HepG2 (cell line): ENCODE results near the gene COLQ. TPM values are rescaled to one million over a fixed set of nuclear protein-coding genes. Genes with fewer than 3 reads are reported as not detected.

Experiments
- ARNT2 ChIP-seq: sonication (generic); formaldehyde crosslinking; IDR thresholded peaks from 2 replicates; pipeline ENCODE4 v1.8.0; 2022; ENCODE audit warnings: mild to moderate bottlenecking, low read depth, missing genetic modification reagents, moderate library complexity
- BRCA1 ChIP-seq: sonication (generic); formaldehyde crosslinking; IDR thresholded peaks from 2 replicates; pipeline ENCODE4 v1.4.0; 2020; ENCODE audit warnings: missing genetic modification reagents
- ETV5 ChIP-seq: IDR thresholded peaks from 2 replicates; pipeline ENCODE4 v1.6.1; 2018; ENCODE audit warnings: missing biosample characterization, missing genetic modification reagents, inconsistent platforms, borderline replicate concordance
- FOXK2 ChIP-seq: fragments of 450-650 bp; IDR thresholded peaks from 2 replicates; pipeline ENCODE4 v1.6.1; 2016
- HNF4A ChIP-seq: sonication (generic); formaldehyde crosslinking; IDR thresholded peaks from 2 replicates; pipeline ENCODE4 v1.4.0; 2020; ENCODE audit warnings: missing genetic modification reagents
- NR0B2 ChIP-seq: sonication (generic); formaldehyde crosslinking; IDR thresholded peaks from 2 replicates; pipeline ENCODE4 v1.4.0; 2020; ENCODE audit warnings: mild to moderate bottlenecking, missing genetic modification reagents
- SP4 ChIP-seq: sonication (generic); formaldehyde crosslinking; IDR thresholded peaks from 2 replicates; pipeline ENCODE4 v1.8.1; 2023; ENCODE audit warnings: mild to moderate bottlenecking, missing genetic modification reagents
- ZBTB14 ChIP-seq: sonication (generic); formaldehyde crosslinking; IDR thresholded peaks from 2 replicates; pipeline ENCODE4 v1.4.0; 2020; ENCODE audit warnings: missing genetic modification reagents
- ZBTB40 ChIP-seq, 2 experiments: fragments of 450-650 bp in 1 of 2; sonication (generic) in 1 of 2; formaldehyde crosslinking in 1 of 2; IDR thresholded peaks; 2 replicates each; pipeline versions ENCODE4 v1.6.1 to v1.8.0; 2016 to 2022; ENCODE audit warnings: antibody characterized with exemption in 1 of 2, mild to moderate bottlenecking in 1 of 2, missing genetic modification reagents in 1 of 2
- ZMAT3 ChIP-seq: sonication (generic); formaldehyde crosslinking; conservative IDR thresholded peaks from 2 replicates; pipeline ENCODE4 v1.7.0; 2021; ENCODE audit warnings: missing genetic modification reagents
- ZNF205 ChIP-seq: IDR thresholded peaks from 2 replicates; pipeline ENCODE4 v1.6.1; 2018; ENCODE audit warnings: missing biosample characterization, missing genetic modification reagents
- ZNF225 ChIP-seq: sonication (generic); formaldehyde crosslinking; IDR thresholded peaks from 2 replicates; pipeline ENCODE4 v1.4.0; 2020; ENCODE audit warnings: mild to moderate bottlenecking, missing genetic modification reagents
- ZNF292 ChIP-seq: sonication (generic); formaldehyde crosslinking; IDR thresholded peaks from 2 replicates; pipeline ENCODE4 v1.8.1; 2022; ENCODE audit warnings: mild to moderate bottlenecking, low read depth, missing genetic modification reagents, borderline replicate concordance
- ZNF589 ChIP-seq: sonication (generic); formaldehyde crosslinking; conservative IDR thresholded peaks from 2 replicates; pipeline ENCODE4 v1.8.0; 2022; ENCODE audit warnings: mild to moderate bottlenecking, moderate library complexity, missing genetic modification reagents
- polyA plus RNA-seq, 8 experiments: library from polyadenylated mRNA; depleted of rRNA in 3 of 8; stranded (reverse) in 7 of 8; unstranded in 1 of 8; fragments of >200 nt; fragmentation: Illumina TruSeq in 4 of 8; extraction: Trizol in 4 of 8; gene quantifications; 2 replicates each; pipeline versions ENCODE4 v1.2.1 to v1.2.3, GENCODE V29; 2011 to 2016; ENCODE audit warnings: low read depth in 4 of 8, missing spikeins in 1 of 8, mixed read lengths in 1 of 8; ENCODE audit not compliant: insufficient read depth in 1 of 8
- total RNA-seq, 5 experiments: library from RNA; depleted of rRNA; stranded (reverse); fragments of >200 nt; fragmentation: Illumina TruSeq; extraction: Trizol; gene quantifications; 2 replicates each; pipeline ENCODE4 v1.2.3, GENCODE V29; 2016; ENCODE audit warnings: low read depth in 1 of 5
- TF ChIP-seq, protein P1 (sequence below): IDR thresholded peaks from 2 replicates; pipeline ENCODE4 v1.6.1; 2018; ENCODE audit warnings: missing genetic modification reagents
- TF ChIP-seq, protein P2 (sequence below): sonication (generic); formaldehyde crosslinking; IDR thresholded peaks from 2 replicates; pipeline ENCODE4 v1.5.1; 2020; ENCODE audit warnings: mild to moderate bottlenecking, missing genetic modification reagents, moderate library complexity

Gene COLQ
- total and polyA plus RNA-seq, 2 of the 13 experiments (the other 11 are each of a cell fraction or from before 2014, with no cell fraction given) = 0.31 to 0.46 TPM

- TF ChIP-seq, protein P1, sequence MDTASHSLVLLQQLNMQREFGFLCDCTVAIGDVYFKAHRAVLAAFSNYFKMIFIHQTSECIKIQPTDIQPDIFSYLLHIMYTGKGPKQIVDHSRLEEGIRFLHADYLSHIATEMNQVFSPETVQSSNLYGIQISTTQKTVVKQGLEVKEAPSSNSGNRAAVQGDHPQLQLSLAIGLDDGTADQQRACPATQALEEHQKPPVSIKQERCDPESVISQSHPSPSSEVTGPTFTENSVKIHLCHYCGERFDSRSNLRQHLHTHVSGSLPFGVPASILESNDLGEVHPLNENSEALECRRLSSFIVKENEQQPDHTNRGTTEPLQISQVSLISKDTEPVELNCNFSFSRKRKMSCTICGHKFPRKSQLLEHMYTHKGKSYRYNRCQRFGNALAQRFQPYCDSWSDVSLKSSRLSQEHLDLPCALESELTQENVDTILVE (CRISPR knock-in tag) = no peak
- TF ChIP-seq ZNF205 (CRISPR knock-in tag) (no peak), ARNT2 (no peak), ZBTB14 (CRISPR knock-in tag) (no peak), HNF4A (no peak), BRCA1 (CRISPR knock-in tag) (peak; percentile 76; the same call in 1 of the 2 replicates), ZNF225 (CRISPR knock-in tag) (no peak), ZMAT3 (0 out of 2 replicates have a peak, but pooled peaks have one; percentile 43), SP4 (CRISPR knock-in tag) (no peak), ZNF292 (CRISPR knock-in tag) (no peak), ZNF589 (no peak), FOXK2 (no peak), ETV5 (CRISPR knock-in tag) (peak; percentile 70), NR0B2 (CRISPR knock-in tag) (no peak), ZBTB40 (IDR thresholded peaks at IDR 0.05) (peak; percentile 90), ZBTB40 (CRISPR knock-in tag; IDR thresholded peaks at IDR 0.05) (0 out of 2 replicates have a peak, but pooled peaks have one; percentile 43)
- TF ChIP-seq, protein P2, sequence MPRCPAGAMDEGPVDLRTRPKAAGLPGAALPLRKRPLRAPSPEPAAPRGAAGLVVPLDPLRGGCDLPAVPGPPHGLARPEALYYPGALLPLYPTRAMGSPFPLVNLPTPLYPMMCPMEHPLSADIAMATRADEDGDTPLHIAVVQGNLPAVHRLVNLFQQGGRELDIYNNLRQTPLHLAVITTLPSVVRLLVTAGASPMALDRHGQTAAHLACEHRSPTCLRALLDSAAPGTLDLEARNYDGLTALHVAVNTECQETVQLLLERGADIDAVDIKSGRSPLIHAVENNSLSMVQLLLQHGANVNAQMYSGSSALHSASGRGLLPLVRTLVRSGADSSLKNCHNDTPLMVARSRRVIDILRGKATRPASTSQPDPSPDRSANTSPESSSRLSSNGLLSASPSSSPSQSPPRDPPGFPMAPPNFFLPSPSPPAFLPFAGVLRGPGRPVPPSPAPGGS (CRISPR knock-in tag) = peak; percentile 77; the same call in 1 of the 2 replicates
Measured at GRCh38 chr3:15427182-15427880, 94.2 kb downstream of the COLQ start, which contains the start of the genes EAF1 and METTL6 (continued).
